IMR-90 (cell line): ENCODE data around the gene F3. TPM values are rescaled to one million over a fixed set of nuclear protein-coding genes. Genes with fewer than 3 reads are reported as not detected.

Experiments used
- ATAC-seq: fragments of 200-7000 bp; cut with Tn5 transposase; 2 replicates; pipeline ENCODE4 v1.9.1; 2020; ENCODE audit warnings: low read depth, mild to moderate bottlenecking, moderate library complexity
- BruUV-seq: library from RNA; stranded (reverse); fragments of 400-500 nt; replicated peaks from 2 replicates; lab custom pipeline; 2021; lab: Mats Ljungman, UMichigan
- CTCF ChIA-PET: fragments of 300-600 bp; formaldehyde crosslinking; extraction: SDS; loops from one replicate; lab custom pipeline; 2021; ENCODE audit warnings: antibody characterized with exemption; lab: Yijun Ruan, JAX
- POLR2A ChIA-PET: fragments of 300-600 bp; sonication (Branson Sonifier 250); formaldehyde crosslinking; loops from one replicate; lab custom pipeline; 2022; ENCODE audit warnings: antibody characterized with exemption; ENCODE audit not compliant: unreplicated experiment; lab: Charles Lee
- DNase-seq: peaks from one replicate; pipeline ENCODE4 v3.0.0; 2013
- H2AFZ ChIP-seq: replicated peaks from 2 replicates; pipeline ENCODE3; 2013; ENCODE audit warnings: low read length, mild to moderate bottlenecking; ENCODE audit not compliant: poor library complexity
- H2AK5ac ChIP-seq: 2 replicates; pipeline ENCODE4 v1.6.1; 2013; ENCODE audit warnings: low read depth, low read length, inconsistent platforms
- H2AK9ac ChIP-seq: replicated peaks from 2 replicates; pipeline ENCODE3; 2013; ENCODE audit warnings: mild to moderate bottlenecking, low read depth, low read length, moderate library complexity; ENCODE audit not compliant: poor library complexity
- H2BK120ac ChIP-seq: 2 replicates; pipeline ENCODE4 v1.6.1; 2013; ENCODE audit warnings: low read depth, low read length, inconsistent platforms
- H2BK15ac ChIP-seq: 3 replicates; pipeline ENCODE4 v1.6.1; 2013; ENCODE audit warnings: low read depth, low read length, inconsistent platforms
- H2BK20ac ChIP-seq: 2 replicates; pipeline ENCODE4 v1.6.1; 2013; ENCODE audit warnings: low read depth, mild to moderate bottlenecking, inconsistent platforms, low read length, moderate library complexity
- H2BK5ac ChIP-seq: 2 replicates; pipeline ENCODE4 v1.6.1; 2013; ENCODE audit warnings: mild to moderate bottlenecking, low read depth, low read length, inconsistent platforms; ENCODE audit not compliant: poor library complexity, severe bottlenecking
- H3K14ac ChIP-seq: replicated peaks from 2 replicates; pipeline ENCODE4 v1.6.1; 2013; ENCODE audit warnings: low read depth, low read length, inconsistent platforms
- H3K18ac ChIP-seq: 2 replicates; pipeline ENCODE4 v1.6.1; 2013; ENCODE audit warnings: low read depth, low read length, control low read depth
- H3K23ac ChIP-seq: 2 replicates; pipeline ENCODE4 v1.6.1; 2013; ENCODE audit warnings: low read depth, low read length, inconsistent platforms
- H3K27ac ChIP-seq: 2 replicates; pipeline ENCODE4 v1.5.1; 2013; ENCODE audit warnings: mild to moderate bottlenecking, control low read depth, low read length; ENCODE audit not compliant: insufficient read depth
- H3K27me3 ChIP-seq: 2 replicates; pipeline ENCODE4 v1.6.1; 2013; ENCODE audit warnings: low read length; ENCODE audit not compliant: control insufficient read depth, insufficient read depth
- H3K36me3 ChIP-seq: 2 replicates; pipeline ENCODE4 v1.6.1; 2013; ENCODE audit warnings: low read length, mixed read lengths; ENCODE audit not compliant: control insufficient read depth, insufficient read depth
- H3K4ac ChIP-seq: 2 replicates; pipeline ENCODE4 v1.6.1; 2013; ENCODE audit warnings: low read depth, low read length, inconsistent platforms
- H3K4me1 ChIP-seq: 2 replicates; pipeline ENCODE4 v1.6.1; 2013; ENCODE audit warnings: low read length, mixed read lengths; ENCODE audit not compliant: control insufficient read depth, insufficient read depth
- H3K4me2 ChIP-seq: 2 replicates; pipeline ENCODE4 v1.6.1; 2013; ENCODE audit warnings: low read depth, mild to moderate bottlenecking, control low read depth, low read length, moderate library complexity
- H3K4me3 ChIP-seq: 2 replicates; pipeline ENCODE4 v1.5.1; 2013; ENCODE audit warnings: low read depth, mild to moderate bottlenecking, control low read depth, low read length, moderate library complexity; ENCODE audit not compliant: insufficient read depth
- H3K56ac ChIP-seq: 2 replicates; pipeline ENCODE4 v1.6.1; 2013; ENCODE audit warnings: low read length, inconsistent platforms; ENCODE audit not compliant: insufficient read depth; ENCODE audit errors: extremely low read depth
- H3K79me1 ChIP-seq, 2 experiments: 2 replicates each; pipeline ENCODE4 v1.6.1; 2013; ENCODE audit warnings: low read length in 2 of 2, inconsistent platforms in 1 of 2, low read depth in 1 of 2
- H3K9ac ChIP-seq: 2 replicates; pipeline ENCODE4 v1.6.1; 2013; ENCODE audit warnings: low read depth, low read length, control low read depth
- H3K9me1 ChIP-seq: 2 replicates; pipeline ENCODE4 v1.6.1; 2013; ENCODE audit warnings: low read length, inconsistent platforms; ENCODE audit not compliant: insufficient read depth
- H3K9me3 ChIP-seq: 2 replicates; pipeline ENCODE4 v1.6.1; 2013; ENCODE audit warnings: low read length; ENCODE audit not compliant: control insufficient read depth, insufficient read depth
- H4K20me1 ChIP-seq: 2 replicates; pipeline ENCODE4 v1.6.1; 2013; ENCODE audit warnings: low read length, inconsistent platforms; ENCODE audit not compliant: insufficient read depth
- H4K5ac ChIP-seq: 2 replicates; pipeline ENCODE4 v1.6.1; 2013; ENCODE audit warnings: mild to moderate bottlenecking, low read depth, low read length, control low read depth
- H4K8ac ChIP-seq, 2 experiments: 2 replicates each; pipeline ENCODE4 v1.6.1; 2013; ENCODE audit warnings: low read depth in 2 of 2, low read length in 2 of 2, control low read depth in 1 of 2, inconsistent platforms in 1 of 2
- H4K91ac ChIP-seq: 2 replicates; pipeline ENCODE4 v1.6.1; 2013; ENCODE audit warnings: low read depth, low read length, inconsistent platforms; ENCODE audit not compliant: insufficient read depth
- BHLHE40 ChIP-seq: fragments of 150-350 bp; IDR thresholded peaks from 2 replicates; pipeline ENCODE4 v1.6.1; 2016; ENCODE audit warnings: mild to moderate bottlenecking, low read depth, low read length
- CEBPB ChIP-seq: IDR thresholded peaks from 2 replicates; pipeline ENCODE4 v1.6.1; 2012; ENCODE audit warnings: low read depth, low read length, improper control_type of control experiment
- CHD1 ChIP-seq: IDR thresholded peaks from 2 replicates; pipeline ENCODE4 v1.6.1; 2012; ENCODE audit warnings: low read depth, low read length, improper control_type of control experiment
- CTCF ChIP-seq: conservative IDR thresholded peaks from 2 replicates; pipeline ENCODE4 v1.5.1; 2012; ENCODE audit warnings: mild to moderate bottlenecking, low read depth, low read length, improper control_type of control experiment
- FOS ChIP-seq: fragments of 150-350 bp; IDR thresholded peaks from 2 replicates; pipeline ENCODE4 v1.6.1; 2016; ENCODE audit warnings: low read depth, low read length
- MAFK ChIP-seq: IDR thresholded peaks from 2 replicates; pipeline ENCODE4 v1.6.1; 2012; ENCODE audit warnings: low read depth, low read length, improper control_type of control experiment
- MAZ ChIP-seq: IDR thresholded peaks from 2 replicates; pipeline ENCODE4 v1.6.1; 2012; ENCODE audit warnings: low read depth, mild to moderate bottlenecking, low read length, improper control_type of control experiment, moderate library complexity, borderline replicate concordance
- MXI1 ChIP-seq: IDR thresholded peaks from 2 replicates; pipeline ENCODE4 v1.6.1; 2012; ENCODE audit warnings: low read depth, mild to moderate bottlenecking, low read length, moderate library complexity, borderline replicate concordance
- NFE2L2 ChIP-seq: fragments of 150-350 bp; IDR thresholded peaks from 2 replicates; pipeline ENCODE4 v1.6.1; 2016; ENCODE audit warnings: low read depth, mild to moderate bottlenecking, low read length
- POLR2A ChIP-seq: IDR thresholded peaks from 2 replicates; pipeline ENCODE4 v1.6.1; 2012; ENCODE audit warnings: mild to moderate bottlenecking, low read depth, low read length
- RAD21 ChIP-seq: IDR thresholded peaks from 2 replicates; pipeline ENCODE4 v1.6.1; 2012; ENCODE audit warnings: low read length, improper control_type of control experiment
- RCOR1 ChIP-seq: IDR thresholded peaks from 2 replicates; pipeline ENCODE4 v1.6.1; 2012; ENCODE audit warnings: mild to moderate bottlenecking, low read length, improper control_type of control experiment; ENCODE audit not compliant: insufficient replicate concordance
- RFX5 ChIP-seq: IDR thresholded peaks from 2 replicates; pipeline ENCODE4 v1.8.0; 2012; ENCODE audit warnings: low read depth, mild to moderate bottlenecking, low read length, moderate library complexity
- SMC3 ChIP-seq: fragments of 150-350 bp; IDR thresholded peaks from 2 replicates; pipeline ENCODE4 v1.6.1; 2016; ENCODE audit warnings: low read depth, mild to moderate bottlenecking, antibody characterized with exemption, low read length, moderate library complexity
- USF2 ChIP-seq: fragments of 150-350 bp; IDR thresholded peaks from 2 replicates; pipeline ENCODE4 v1.6.1; 2017; ENCODE audit warnings: mild to moderate bottlenecking, antibody characterized with exemption, low read length, low read depth
- WGBS, 2 experiments: methylation state at CpG; one replicate each; pipeline versions ENCODE4 v1.1.5 to v1.1.7; 2013; ENCODE audit warnings: missing lambda C conversion rate in 2 of 2; ENCODE audit not compliant: insufficient read length in 1 of 2; ENCODE audit errors: extremely low coverage in 2 of 2; 5-methylcytosine and 5-hydroxymethylcytosine counted together
- dilution Hi-C: fragments of 300-500 bp; cut with HindIII; formaldehyde crosslinking; loops from one replicate; pipeline ENCODE4 v1.14.3; 2018; ENCODE audit warnings: low sequenced_read_pairs; ENCODE audit not compliant: unreplicated experiment
- in situ Hi-C: fragments of 300-500 bp; cut with MboI; formaldehyde crosslinking; loops from 3 replicates; pipeline ENCODE4 v1.14.3; 2019; ENCODE audit warnings: low sequenced_read_pairs, inconsistent platforms, mixed read lengths
- intact Hi-C: fragments of 100-400 bp; cut with micrococcal nuclease; formaldehyde crosslinking; loops from 2 replicates; pipeline ENCODE4 v1.10.0; 2022
- polyA plus RNA-seq, 3 experiments: library from polyadenylated mRNA; depleted of rRNA; stranded (reverse); fragments of >200 nt; gene quantifications; 2 replicates each; pipeline ENCODE4 v1.2.3, GENCODE V29; 2012; ENCODE audit warnings: low replicate concordance in 1 of 3
- total RNA-seq: library from RNA; depleted of rRNA; stranded (reverse); fragments of >200 nt; gene quantifications from 2 replicates; pipeline ENCODE4 v1.2.3, GENCODE V29; 2012
- TF ChIP-seq, protein P1 (sequence below): fragments of 150-350 bp; IDR thresholded peaks from 2 replicates; pipeline ENCODE4 v1.6.1; 2016; ENCODE audit warnings: low read depth, mild to moderate bottlenecking, low read length, moderate library complexity, borderline replicate concordance

Gene F3
- total and polyA plus RNA-seq, 2 of the 4 experiments (the other 2 are of a cell fraction), result 75.6 to 126 TPM

DNA sequence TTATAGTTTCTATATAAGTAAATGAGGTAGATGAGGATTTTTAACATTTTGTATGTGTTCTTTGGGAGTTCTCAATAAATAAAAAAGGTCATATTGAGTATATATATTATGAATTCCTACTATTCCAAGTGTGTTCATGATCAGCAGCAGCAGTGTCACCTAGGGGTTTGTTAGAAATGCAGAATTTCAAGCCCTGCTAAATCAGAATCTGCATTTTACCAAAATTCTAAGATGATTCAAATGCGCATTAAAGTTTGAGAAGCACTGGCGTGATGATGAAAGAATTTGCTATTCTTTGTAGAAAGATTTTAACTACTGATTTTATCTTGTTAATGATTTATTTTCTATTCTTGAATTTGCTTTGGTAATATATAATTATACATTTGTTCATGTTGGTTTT is 28.7 kb downstream of the F3 start:
- no peak overlapping the region for H3K18ac ChIP-seq
- CTCF ChIA-PET, result interaction anchor here (0.7 to 1.2 kb wide), 3 partner anchors 186 to 530 kb away, joined by 3 read pairs; no protein-coding TSS in a partner anchor
- TF ChIP-seq MAZ (no peak), CTCF (no peak), BHLHE40 (no peak), USF2 (no peak), MXI1 (no peak), CEBPB (no peak), POLR2A (no peak), RAD21 (no peak), RCOR1 (no peak), CHD1 (no peak), MAFK (no peak), SMC3 (no peak), NFE2L2 (no peak), FOS (no peak), RFX5 (no peak)
- TF ChIP-seq, protein P1, sequence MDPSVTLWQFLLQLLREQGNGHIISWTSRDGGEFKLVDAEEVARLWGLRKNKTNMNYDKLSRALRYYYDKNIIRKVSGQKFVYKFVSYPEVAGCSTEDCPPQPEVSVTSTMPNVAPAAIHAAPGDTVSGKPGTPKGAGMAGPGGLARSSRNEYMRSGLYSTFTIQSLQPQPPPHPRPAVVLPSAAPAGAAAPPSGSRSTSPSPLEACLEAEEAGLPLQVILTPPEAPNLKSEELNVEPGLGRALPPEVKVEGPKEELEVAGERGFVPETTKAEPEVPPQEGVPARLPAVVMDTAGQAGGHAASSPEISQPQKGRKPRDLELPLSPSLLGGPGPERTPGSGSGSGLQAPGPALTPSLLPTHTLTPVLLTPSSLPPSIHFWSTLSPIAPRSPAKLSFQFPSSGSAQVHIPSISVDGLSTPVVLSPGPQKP, result no peak

More for the DNA sequence above, 28.7 kb downstream of the F3 start:
- H3K14ac ChIP-seq, result no peak overlapping the region
- DNase-seq, result no peak
- no CpG with 5 or more reads among the region's 2 CpGs for WGBS, 2 experiments
- no peak overlapping the region for H3K27ac ChIP-seq
- dilution Hi-C loops, result no loop called here
- no peak overlapping the region for H3K56ac ChIP-seq
- intact Hi-C loops, result no loop called here
- H3K4me3 ChIP-seq, result no peak overlapping the region
- H2AFZ ChIP-seq, result no peak overlapping the region
- no peaks in the 10 kb centered on the region for H3K9me3 ChIP-seq
- H3K4ac ChIP-seq, result no peak overlapping the region
- H2BK15ac ChIP-seq, result no peak overlapping the region
- no peak overlapping the region for H3K9ac ChIP-seq
- H2BK5ac ChIP-seq, result no peak overlapping the region
- H2AK9ac ChIP-seq, result no peak overlapping the region
- no peak for ATAC-seq
- H4K8ac ChIP-seq, result no peak overlapping the region
- H2BK20ac ChIP-seq, result no peak overlapping the region
- H4K20me1 ChIP-seq, result no peaks in the 10 kb centered on the region
- no peaks in the 10 kb centered on the region for H3K4me1 ChIP-seq
- POLR2A ChIA-PET, result no interaction called here
- H3K23ac ChIP-seq, result no peak overlapping the region
- no peaks in the 10 kb centered on the region for H3K36me3 ChIP-seq
- H4K91ac ChIP-seq, result no peak overlapping the region
- BruUV-seq, result no TSS peak
- H2BK120ac ChIP-seq, result no peak overlapping the region
- no peaks in the 10 kb centered on the region for H3K27me3 ChIP-seq
- no peak overlapping the region for H2AK5ac ChIP-seq
- no peak overlapping the region for H4K5ac ChIP-seq
- no peak overlapping the region for H3K4me2 ChIP-seq
- in situ Hi-C loops, result no loop called here
- H3K9me1 ChIP-seq, result no peaks in the 10 kb centered on the region
- no peaks in the 10 kb centered on the region for H3K79me1 ChIP-seq
